Urothelium cell line (cell line): ENCODE data around the gene WDR38.
A peak's percentile ranks its signal among the peaks of the same experiment; 100 is the strongest.

Experiments used
- DNase-seq: peaks from one replicate; pipeline ENCODE4 v3.0.0; 2011; ENCODE audit warnings: low spot score, mixed read lengths
- FAIRE-seq: peaks from 2 replicates; lab custom pipeline; 2011; peaks lifted over from hg19 to GRCh38; lab: Jason Lieb, UNC

Gene WDR38

DNA sequence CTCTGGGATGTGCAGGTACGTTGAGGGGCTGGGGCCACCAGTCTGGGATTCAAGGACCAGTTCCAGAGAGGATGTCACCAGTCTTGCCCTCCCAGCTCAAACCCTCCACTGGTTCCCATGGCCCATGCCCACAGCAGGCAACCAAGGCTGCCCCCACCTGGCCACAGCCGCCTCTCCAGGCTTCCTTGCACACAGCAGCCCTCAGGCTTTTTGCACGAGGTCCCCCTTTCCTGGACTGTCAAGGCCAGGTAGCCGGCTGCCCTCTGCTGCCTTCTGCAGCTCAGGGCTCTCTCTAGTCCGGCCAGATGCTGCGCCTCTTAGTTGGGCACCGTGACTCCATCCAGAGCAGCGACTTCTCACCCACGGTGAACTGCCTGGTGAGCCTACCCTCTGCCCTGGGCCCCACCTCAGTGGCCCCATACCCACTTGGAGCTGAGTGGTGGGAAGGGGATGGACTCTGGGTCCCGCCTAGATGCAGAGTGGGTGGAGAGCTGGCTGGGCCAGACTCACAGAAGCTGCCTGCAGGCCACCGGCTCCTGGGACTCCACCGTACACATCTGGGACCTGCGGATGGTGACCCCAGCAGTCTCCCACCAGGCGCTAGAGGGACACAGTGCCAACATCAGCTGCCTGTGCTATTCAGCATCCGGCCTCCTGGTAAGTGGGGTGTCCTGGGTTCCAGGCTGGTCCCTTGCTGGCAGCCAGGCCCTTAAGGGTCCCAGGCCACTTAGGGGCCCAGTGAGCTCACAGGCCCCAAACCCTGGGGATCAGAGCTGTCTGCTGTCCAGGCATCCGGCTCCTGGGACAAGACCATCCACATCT, 2.9 kb downstream of the WDR38 start:
- DNase-seq (peak; percentile 30), FAIRE-seq (no peak)

DNA sequence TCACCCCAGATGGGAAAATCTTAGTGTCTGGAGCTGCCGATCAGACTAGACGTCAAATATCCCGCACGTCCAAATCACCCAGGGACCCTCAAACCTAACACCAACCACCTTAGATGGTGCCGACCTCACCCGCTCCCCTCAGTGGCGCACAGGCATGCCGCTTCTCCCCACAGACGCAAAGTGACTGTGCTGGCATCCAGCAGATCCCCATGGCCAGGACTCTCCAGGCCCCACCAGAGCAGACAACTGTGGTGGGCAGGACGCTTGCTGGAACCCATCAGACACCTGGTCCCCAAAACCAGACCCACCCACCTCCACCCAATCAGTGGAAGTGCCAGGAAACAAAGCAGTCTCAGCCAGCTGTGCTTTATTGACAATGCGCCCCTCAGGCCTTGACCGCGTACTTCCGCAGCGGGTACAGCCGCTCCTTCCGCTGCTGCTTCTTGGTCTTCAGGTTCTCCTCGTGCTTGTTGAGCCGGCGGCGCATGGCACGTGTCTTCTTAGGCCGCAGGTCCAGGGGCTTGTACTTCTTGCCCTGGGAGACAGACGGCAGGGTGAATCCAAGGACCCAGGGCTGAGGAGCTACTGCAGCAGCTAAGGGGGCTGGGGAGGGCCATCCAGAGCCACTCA, 4.4 kb downstream of the WDR38 start:
- no peak for FAIRE-seq
- no peak for DNase-seq

DNA sequence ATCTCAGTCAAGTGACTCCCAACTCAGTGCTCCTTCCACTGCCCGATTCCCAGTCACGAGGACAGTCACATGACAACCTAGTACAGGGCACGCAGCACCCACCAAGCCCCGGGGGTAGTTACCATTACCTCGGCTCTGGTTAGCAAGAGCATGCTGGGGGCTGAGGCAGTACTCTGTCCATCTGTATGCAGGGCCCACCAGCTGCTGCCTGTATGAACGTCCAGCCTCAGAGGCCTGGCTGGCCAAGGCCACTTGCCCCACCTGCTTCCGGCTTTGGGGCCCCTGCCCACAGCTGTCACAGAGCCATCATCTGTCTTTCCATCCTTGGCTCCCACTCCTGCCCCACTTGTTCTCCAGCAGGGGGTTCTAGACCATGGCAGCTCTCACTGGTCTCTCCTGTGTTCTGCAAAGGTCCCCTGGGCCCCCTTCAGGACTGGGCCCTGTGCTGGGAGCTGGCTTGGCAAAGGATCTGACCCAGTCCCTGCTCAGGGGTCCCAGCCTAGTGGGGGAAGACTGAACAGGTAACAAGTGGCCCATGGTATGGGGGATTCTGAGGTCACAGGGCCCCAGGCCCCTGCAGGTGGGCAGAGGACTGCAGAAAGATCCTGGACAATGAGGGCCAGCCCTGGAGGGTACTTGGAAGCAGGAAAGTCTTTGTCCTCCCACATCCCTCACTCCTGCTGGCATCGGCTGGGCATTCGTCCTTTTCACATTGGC, 5.2 kb downstream of the WDR38 start:
- no peak for DNase-seq
- FAIRE-seq, result no peak

DNA sequence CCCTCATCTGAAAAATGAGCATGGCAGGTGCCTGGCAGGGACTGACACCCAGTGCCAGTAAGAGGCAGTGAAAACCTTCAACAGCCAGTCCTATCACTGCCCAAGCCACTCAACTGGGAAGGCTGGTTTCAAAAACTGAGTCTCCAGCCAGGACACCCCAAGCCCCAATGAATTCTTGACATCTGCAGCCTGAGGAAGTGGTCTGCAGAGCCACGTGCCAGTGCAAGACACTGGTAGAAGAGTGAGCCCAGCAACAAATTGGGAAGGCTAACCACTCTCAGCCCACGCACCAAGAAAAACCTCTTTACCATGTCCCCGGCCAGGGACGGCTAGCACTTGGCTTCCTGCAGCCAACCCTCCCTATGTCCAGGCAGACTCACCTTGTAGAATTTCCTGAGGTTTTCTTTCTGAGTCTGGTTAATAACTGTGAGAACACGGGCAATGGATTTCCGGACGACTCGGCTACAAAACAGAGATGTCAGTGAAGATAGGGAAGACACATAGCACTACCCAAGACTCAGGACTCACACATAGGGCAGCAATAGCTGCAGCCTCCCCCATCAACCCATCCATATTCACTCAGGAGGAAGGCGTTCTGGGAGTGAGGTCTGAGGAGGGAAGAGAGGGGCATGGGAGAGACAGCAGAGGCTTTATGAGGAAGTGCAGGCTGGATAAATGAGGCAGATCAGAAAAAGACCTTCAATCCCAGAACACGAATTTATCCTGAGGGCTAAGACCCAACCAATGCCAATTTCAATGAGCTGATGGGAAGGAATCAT, 6.7 kb downstream of the WDR38 start:
- no peak for DNase-seq
- no peak for FAIRE-seq

DNA sequence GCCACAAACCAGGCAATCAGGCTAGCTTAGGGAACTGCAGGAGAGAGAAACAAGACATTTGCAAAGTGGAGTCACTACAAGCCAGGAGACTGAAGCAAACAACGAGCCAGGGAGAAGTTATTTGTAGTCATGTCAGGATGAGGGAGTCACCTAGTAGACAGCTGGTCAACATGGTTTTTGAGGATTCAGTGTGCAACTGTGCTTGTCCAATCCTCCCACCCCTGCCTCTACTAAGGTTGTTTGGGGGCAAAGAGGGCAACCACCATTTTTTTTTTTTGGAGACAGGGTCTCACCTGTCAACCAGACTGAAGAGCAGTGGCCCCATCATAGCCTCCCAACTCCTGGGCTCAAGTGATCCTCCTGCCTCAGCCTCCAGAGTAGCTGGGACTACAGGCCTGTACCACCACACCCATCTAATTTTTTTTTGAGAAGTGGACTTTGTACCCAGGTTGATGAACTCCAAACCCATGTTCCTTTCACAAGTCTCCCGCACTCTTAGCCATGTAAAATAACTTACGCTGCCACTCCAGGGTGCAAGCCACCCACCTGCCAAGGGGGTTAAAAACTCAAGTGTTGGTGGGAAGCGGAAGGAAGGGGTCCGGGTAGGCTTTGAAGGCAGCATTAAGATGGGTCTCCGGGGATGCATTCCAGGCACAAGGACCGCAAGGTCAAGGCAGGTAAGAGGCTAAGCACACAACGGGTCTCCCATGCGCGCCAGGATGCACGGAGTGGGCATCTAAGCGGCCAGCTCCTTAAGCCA, 7.5 kb downstream of the WDR38 start:
- DNase-seq (no peak), FAIRE-seq (no peak)

DNA sequence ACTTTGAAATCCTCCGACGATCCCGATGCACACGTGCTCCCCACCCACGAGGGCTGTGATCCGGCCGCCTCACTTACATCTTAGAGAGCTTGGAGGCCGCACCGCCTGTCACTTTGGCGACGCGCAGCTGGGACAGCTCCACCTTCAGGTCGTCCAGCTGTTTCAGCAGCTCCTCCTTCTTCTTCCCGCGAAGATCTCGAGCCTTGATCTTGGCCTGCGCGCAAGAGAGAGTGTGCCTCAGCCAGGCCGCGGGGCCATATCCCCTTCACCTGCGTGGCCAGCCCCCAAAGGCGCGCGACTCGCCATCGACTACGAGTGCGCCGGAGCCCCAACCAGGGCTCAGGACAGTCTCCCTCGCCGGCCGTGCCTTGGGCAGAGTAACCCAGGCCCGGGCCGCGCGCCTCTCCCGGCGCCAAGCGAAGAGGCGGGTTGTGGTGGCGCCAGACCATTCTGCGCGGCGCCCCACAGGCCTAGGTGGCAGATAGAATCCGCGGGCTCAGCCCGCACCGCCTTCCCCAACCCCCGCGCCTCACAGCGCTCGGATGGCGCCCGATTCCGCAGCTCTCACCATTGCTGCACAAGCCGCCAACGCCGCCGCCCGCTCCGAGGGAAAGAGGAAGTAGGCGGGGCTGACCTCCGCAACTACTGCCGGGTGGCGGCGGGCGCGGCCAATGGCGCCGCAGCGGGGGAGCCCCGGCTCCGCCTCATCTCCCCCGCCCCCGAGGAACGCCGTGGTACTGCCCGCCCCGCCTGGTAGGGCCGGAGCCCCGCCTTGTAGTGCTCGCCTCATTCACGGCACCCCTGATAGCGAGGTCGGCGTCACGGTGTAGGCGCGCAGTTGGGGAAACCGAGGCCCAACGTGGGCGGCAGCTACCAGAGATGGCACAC, 8.3 kb downstream of the WDR38 start, which contains the start of the genes ARPC5L and RPL35:
Gene ARPC5L, plus strand, starts transcription at position 789 of the 888 bp plus-strand sequence. CDS start 7,161 bp downstream, outside the sequence.
Gene RPL35, minus strand, starts transcription at position 616 of the 888 bp plus-strand sequence. Its CDS starts 45 bp downstream, at position 571.
- FAIRE-seq, result no peak
- peak; percentile 97 for DNase-seq

DNA sequence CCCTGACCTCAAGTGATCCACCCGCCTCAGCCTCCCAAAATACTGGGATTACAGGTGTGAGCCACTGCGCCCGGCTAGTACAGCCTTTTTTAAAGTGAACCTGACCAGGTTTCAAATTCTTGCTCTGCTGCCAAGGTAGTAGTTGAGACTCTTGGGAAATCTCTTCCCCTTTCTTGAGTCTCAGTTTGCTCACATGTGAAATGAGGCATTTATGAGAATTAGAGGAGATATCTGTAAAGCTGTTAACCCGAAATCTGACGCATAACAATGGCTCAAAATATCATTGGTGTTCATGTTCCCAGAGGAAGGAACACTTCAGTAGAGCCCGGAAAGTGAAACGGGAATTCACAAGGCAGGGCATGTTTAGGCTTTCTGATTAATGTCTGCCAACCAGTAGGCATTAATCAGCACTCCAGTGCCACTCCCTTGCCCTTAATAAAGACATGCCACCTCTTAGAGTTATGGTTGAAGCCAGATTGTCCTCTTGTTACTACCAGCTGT, 10.2 kb downstream of the WDR38 start:
- FAIRE-seq (no peak), DNase-seq (no peak)

DNA sequence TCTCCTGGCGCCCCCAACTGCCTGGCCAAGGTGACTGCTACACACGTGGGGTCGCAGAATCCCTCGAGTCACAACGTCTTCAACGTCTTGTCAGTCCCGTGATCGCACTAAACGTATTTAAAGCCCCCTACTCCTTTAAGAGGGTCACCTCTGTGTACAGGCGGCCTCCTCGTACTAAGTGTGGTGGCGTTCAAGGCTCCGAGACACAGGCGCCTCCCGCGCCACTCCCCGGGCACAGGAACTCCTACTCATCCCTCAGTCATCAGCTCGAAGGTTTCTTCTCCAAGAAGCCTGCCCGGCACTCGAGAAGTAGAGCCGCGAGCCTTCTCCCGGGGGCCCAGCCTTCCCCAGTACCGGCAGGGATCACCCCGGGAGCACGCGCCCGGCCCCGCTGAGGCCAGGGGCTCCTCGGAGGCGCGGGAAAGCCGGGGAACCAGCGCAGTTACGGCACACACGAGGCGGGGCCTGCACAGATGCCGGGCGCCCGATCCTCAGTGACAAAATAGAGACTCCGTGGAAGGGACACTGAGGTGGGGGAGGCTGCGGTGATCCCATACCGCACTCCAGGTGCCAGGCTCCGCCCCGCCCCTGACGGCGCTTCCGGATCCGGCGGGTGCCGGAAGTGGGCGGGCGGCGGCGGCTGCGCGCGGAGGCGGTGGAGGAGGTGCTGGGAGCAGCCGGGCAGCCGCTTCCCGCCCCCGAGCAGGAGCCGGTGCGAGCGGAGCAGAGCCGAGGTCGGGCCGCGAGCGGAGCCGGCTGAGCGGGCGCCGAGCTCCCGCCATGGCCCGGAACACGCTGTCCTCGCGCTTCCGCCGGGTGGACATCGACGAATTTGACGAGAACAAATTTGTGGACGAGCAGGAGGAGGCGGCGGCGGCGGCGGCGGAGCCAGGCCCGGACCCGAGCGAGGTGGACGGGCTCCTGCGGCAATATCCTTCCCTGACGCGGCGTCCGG, 15.5 kb downstream of the WDR38 start:
- peak; percentile 95 for DNase-seq
- FAIRE-seq, result no peak

DNA sequence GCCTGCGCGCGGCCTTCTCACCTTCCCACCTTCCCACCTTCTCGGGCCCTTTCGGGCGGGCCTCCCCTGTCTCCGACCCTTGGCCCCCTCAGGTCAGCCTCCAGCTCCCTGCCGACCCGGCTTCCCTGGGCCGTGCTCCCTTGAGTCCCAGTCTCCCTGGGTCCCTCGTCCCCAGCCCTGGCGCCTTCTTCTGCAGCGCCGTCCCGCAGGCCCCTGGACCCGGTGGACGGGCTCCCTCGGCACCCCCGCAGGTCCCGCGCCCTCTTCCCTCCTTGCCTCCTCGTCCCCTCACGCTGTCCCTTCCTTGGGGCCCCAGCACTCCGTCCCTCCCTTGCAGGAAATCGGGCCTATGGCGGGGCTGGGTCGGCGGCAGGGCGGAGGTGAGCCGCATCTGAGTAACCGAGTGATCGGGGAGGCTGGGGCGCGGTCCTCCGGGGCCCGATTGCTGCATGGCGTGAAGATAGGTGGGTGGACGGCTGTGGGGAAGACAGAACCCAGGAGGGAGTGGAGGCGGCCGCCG, 16.3 kb downstream of the WDR38 start:
- DNase-seq (no peak), FAIRE-seq (no peak)

DNA sequence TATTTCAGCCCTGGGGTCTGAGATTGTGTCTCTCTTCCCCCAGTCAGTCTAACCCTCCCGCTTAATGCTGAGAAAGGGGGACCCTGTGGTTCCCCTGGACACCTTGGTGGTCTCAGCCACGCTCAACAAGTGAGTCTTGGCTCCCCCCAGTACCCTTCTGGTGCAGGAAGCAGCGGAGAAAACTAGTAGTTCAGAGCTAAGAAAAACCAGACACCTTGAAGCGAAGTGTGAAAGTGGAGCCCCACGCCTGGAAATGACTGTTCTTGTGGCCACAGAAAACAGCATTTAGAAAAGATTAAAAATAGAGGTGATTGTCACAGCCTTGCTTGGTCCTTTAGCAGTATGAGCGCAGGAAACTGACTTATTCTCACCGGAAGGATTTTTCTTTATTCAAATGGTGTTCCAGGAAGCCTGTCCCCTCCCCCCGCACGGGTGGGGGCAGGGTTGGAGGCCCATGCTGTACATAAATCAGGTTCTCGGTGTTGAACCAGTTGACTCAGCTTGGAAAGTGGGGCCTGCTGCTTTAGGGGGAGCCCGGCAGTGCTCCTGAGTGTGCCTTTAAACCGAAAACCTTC, 16.8 kb downstream of the WDR38 start:
- FAIRE-seq (no peak), DNase-seq (no peak)

DNA sequence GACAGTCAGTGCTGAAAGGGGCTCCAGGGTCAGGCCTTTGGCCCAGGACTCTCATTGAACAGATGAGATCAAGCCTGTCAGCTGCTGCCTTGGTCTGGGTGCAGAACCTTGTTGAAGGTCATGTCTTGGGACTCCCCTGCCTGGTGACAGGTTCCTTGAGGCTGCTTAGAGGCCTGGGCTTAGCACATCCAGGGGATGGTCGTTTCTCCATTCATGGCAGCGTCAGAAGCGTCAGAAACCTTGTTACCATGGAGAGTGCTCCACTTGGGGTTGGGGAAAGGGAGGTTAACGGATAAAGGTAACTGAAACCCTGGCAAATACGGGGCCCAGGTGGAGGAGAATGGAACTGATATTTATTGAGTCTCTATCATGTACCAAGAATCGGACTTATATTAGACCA, 17.5 kb downstream of the WDR38 start:
- no peak for FAIRE-seq
- no peak for DNase-seq

DNA sequence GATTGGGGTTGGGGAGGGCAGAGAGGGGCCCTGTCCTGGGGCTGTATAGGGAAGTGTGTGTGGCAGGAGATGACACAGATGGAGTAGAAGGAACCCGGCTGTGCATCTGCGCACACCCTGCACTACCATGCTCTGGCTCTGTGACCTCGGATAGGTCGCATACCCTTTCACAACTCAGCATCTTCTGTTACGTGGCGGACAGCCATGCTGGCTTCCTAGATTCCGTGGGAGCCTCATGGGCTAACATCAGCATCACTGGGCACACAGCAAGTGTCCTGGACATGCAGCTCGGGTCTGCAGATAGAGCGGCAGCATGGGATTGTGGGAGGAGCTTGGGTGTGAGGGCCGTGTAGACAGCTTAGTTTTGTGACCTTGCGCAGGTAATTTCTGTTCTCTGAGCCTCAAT, 17.9 kb downstream of the WDR38 start:
- no peak for FAIRE-seq
- DNase-seq, result no peak

DNA sequence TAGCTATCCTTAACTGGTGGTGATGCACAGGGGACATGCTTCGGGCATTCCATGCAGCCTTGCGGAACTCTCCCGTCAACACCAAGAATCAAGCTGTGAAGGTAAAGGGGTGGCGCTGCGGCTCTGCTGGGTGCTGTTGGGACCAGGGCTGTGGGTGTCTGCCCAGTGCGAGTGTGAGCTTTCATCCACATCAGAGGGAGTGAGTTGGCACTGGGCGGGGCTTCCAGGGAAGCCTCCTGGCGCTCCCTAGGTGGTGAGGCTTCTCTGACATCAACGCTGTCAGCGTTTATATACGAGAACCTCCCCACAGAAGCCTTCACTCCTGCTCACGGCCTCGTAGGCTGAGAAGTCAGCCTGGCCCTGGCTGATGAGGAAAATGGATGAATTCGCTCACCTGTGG, 20.4 kb downstream of the WDR38 start:
- no peak for DNase-seq
- FAIRE-seq, result no peak

DNA sequence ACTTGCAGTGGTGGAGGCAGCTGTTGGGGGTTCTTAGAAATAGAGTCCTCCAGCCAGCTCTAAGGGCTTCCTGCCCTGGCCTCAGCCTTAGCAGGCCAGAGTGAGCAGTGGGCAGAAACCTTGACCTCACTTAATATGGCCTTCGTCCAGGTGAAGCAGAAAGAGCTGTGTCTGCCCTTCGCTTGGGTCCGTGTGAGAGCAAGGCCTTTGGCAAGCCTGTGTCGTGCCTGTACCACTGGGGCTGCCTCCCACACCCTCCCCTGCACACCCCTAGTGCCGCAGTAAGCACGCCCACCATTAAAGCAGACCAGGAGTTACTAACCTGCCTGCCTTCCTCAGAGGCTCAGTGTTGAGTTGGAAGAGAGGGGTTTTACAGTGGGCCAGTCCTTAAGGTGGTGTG, 22.2 kb downstream of the WDR38 start:
- no peak for FAIRE-seq

DNA sequence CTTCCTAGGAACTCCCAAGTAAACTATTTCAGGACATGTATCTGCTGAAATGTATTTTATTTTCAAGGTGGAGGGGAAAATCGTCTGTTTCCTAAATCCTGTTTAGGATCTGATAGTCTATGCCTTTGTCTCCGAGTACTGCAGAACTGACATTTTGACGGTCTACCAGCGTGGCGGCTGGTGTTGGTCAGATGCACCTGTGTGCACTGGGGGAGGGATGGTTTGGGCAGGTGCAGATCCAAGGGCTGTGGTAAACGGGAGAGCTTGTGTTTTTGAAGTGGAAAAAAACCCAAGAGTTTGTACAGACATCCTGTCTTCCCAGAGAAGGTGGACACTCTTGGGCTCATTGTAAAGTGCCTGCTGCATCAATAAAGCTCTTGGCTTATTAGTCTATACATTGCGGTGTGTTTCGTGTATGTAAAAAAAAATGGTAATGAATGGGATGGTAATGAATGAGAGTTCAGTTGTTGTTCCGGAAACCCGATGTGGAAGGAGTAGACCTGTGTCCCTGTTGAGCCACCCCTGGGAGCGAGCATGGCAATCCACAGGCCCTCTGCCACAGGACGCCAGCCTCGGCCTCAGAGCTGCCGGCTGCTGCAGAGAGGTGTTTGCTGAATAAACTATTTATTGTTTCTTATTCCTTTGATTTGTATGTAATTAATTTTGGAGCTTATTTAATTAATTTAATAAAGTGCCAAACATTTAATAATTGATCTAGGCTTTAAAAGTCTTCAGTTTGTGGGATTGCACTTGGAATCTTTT, 23.9 kb downstream of the WDR38 start:
- no peak for DNase-seq
- no peak for FAIRE-seq

More for the DNA sequence above, 22.2 kb downstream of the WDR38 start:
- no peak for DNase-seq

DNA sequence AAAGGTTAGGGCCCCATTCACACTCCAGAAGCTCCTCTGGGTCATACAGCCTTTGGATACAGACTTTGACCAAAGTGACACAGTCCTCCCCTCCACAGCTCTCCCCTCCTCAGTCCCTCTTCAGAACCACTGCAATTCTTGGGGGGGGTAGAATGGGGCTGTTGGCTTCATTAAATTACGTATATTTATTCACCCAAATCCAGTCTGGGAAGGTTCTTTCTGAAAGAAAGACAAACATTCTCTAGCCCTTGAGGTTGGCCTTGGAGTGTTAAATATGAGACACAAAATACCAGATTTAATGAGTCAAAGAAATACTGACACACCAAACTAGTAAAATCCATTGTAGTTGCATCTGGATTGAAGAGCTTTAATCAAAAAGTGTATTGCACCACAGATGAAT, 24.8 kb downstream of the WDR38 start:
- FAIRE-seq (no peak), DNase-seq (no peak)
